GM19455 (cell line): ENCODE results near the gene AVP.

Experiments
- ATAC-seq: cut with Tn5 transposase; IDR thresholded peaks from one replicate; pipeline ENCODE4 v1.9.1; 2021; ENCODE audit not compliant: unreplicated experiment

The AVP gene

DNA sequence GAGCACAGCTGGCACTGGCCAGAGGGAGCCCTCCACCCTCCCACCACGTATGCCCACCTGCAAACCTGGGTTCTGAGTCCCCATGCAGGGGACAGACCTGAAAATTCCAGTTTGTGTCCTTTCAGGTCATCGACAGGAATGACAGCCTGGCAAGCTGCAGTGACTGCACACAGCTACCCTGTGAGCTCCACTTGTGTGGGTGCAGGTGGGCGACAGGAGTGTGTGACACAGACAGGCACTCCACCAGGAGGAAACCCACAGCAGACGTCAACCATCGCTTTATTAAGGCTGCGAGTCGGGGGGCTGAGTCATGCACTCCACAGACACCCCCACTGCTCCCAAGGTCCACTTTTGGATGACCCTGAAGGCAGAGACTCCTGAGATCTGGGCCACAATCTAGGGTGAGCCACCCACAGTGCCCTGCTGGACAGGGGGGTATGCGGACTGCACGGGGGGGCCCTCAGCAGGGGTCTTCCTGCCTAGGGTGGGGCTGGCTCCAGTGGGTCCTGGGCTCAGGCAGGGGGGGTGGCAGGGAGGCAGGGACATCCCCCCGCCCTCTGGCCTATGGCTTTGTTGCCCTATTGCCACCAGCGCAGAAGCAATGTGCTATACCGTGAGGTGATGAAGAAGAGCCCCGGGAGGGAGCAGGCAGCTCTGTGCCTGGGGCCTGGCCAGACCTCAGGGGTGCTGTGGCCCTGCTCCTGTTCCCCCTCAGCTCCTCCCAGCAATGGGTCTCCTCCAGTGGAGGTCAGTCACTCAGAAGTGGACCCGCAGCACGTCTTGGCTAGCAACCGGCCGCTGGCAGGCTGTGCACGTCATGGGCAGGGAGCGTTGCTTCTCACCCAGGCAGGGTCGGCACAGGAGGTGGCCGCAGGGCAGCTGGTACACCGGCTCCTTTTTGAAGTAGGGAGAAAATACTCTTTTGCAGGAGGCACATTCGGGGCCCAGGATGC is 25.1 kb upstream of the AVP start:
- no peak for ATAC-seq

DNA sequence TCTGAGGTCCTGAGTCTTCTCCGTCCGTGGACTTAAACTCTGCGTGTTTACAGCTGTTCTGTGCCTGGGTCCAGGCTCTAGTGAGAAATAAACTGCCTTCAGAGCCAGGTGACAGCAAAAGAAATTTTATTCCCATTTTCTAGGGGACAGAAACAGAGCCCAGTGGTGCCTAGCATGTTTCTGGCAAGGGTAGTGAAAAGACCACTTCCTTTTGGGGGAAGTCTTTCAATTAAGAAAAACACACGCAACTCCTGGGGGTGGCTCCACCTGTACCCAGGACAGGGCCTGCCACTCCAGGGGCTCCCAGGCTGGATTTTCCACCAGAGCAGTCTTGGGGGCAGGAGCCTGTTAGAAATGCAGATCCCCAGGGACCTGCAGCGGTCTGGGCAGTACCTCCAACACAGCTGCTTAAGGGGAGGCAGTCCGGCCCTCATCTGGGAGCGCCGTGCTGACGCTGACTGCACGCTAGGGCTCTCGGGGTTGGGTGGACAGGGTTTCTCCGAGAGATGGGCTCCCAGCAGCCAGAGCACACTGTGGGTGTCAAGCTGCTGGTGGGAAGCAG is 23.0 kb upstream of the AVP start:
- ATAC-seq = no peak

DNA sequence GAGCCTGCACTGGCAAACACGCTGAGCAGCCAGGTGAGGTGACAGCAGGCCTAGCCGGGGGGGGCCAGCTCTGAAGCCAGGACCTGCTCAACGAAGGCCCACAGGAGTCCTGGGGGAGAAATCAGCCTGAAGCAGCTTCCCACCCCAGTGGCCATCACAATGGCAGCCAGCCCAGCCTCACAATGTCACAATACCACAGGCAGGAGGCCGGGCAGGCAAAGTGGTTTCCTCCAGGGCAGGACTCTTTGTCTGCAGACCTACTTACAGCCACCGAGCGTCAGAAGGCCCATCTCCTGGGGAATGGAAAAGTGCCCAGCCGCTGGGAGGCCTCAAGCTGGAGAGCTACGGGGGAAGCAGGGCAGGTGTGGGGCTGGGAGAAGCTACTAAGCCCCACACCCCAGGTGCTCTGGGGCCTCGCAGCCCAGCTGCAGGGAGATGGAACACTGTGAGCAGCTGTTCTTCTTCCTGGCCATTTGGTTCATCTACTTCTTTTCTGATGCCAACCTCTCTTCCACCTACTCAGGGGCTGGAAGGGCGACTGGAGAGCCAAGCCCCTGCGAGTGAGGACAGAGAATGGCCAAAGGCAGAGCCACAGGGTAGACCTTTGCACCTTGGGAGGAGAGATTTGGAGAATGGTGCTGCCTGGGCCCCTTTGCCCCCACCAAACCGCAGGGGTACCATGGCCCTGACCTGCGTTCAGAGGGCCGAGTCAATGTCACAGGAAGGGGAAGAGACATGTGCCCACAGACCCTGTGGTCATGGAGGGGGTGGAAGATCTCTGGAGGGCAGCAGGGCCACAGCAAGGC is 22.3 kb upstream of the AVP start:
- no peak for ATAC-seq

DNA sequence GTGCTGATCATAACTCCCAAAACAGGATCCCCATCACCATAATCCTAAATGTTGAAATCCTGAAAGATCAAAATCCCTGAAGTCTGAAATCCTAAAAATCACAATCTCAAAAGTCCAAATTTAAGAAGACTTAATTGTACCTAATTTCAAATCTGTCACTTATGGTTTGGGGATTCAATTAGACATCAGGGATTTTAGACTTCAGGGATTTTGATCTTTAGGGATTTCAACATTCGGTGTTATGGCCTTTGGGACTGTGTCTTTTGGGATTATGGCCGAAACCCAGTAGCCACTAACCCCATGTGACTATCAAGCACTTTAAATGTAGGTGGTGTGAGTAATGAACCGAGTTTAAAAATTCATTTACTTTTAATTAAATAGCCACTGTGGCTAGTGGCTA is 21.7 kb upstream of the AVP start:
- no peak for ATAC-seq

DNA sequence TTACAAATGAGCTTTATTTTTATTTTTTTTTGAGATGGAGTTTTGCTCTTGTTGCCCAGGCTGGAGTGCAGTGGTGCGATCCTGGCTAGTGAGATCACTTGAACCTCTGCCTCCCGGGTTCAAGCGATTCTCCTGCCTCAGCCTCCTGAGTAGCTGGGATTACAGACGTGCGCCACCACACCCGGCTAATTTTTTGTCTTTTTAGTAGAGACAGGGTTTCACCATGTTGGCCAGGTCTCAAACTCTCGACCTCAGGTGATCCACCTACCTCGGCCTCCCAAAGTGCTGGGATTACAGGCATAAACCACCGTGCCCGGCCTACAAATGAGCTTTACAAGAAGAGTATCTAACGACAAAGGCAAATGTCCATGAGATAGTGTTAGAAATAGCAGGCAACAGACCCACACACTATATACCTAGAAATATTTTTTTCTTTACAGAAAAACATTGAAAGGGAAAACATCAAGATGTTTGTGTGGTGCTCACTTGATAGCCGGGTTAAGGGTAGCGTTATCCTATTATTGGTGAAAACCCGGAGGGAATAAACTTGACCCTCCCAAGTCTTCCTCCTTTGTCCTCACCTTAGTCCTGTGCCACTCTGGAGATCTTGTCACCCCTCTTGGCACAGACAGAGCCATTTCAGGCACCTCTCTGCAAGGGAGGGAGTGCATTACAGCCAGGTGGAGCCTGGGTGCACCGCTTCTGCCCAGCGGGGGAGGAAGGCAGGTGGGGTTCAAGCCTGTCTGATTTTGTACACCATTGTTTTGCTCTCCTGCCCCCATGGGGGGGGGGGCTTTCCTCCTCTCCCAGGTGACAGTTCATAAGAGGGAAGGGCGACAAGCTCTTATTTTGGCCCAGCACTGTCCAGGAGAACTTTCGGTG is 21.0 kb upstream of the AVP start:
- ATAC-seq = no peak

DNA sequence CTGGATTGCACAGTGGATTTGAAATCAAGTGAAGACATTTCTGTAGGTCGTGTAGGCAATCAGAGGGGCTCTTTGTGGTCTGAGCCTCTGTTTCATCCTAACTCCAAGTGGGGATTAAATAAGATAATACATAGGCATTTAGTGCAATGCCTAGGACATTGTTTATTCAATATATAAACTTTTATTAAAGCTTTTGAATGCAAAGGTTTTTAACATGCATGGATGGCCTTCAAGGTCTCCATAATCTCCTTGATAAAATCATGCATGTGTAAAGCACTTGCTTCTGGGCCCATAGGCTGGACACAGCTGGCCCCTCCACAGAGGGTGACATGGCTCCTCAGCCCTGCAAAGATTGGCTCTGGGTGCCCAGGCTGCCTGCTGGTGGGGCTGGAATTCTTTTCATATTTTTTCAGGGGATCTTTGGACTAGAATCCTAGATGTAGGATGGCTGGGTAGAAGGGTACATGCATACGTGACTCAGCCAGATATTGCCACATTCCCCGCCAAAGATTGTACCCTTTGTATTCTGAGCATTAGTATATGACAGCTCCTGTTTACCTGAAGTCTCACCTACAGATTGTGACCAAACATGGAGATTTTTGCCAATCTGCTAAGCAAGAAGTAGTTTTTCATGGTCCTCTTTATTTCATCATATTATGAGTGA is 19.0 kb upstream of the AVP start:
- no peak for ATAC-seq

DNA sequence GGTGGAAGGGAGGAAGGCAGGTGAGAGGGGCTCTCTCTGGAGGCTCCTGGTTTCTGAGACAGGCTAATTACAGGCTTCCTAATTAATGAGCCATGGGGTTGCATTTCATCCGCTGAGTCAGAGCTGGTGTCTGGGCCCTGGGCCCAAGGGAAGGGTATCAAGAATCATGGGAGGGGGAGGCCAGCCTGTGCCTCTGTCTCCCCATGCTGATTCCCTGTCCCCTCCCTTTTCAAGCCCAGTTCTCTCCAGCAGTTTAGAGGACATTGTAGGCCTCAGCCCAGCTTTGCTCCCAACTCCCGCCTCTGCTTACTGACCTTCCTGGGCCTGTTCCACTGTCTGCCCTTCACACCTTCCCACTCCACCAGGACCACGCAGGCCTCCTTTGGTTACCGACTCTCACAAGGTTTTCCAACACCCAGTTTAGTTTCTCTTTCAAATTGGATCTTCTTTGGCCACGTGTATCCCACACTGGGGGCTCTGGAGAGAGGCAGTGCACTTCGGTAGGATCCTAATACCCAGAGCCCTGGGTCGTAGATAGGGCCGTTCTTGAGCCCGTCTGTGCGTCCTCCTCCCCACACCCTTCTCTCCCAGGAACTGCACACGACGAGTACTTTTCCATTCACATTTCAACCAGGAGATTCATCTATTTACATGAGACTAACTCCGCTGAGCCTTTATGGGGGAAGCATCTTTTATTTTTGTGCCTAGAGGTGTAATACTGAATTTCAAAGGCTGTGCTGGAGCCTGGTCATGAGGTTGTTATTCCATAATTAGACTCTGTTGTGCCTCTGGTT is 18.2 kb upstream of the AVP start:
- ATAC-seq = no peak

DNA sequence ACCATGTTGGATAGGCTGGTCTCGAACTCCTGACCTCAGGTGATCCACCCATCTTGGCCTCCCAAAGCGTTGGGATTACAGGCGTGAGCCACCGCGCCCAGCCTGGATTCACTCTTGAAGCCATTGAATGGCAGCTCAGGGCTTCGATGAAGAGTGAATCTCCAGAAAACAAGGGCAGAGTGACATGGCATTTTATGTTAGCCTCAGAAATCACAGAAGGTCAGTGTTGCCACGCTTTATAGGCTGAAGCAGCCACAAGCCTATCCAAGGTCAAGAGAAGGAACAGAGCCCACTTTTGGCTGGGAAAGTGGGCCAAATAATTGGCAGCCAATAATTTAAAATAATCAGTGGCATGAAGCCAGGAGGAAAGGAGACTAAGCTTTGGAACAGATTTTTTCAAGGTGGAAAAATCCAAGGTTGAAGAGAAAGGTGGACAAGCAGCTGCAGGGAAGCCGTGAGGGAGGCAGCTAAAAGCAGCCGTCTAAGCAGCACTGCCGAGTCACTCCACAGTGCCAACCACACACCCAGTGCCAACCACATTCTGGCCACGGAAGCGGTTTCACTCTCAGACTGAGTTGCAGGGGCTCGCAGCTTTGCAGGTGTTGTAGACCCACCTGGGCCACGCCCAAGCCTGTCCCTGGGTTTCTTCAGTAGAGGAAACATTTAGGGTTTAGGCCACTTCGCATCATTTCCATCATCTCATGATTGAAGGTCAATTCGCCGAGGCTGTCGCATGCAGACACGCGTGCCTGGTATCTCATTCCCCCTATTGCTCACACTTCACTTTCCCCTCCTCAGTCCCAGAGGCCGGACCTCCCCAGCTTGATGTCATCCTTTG is 17.4 kb upstream of the AVP start:
- ATAC-seq = no peak

DNA sequence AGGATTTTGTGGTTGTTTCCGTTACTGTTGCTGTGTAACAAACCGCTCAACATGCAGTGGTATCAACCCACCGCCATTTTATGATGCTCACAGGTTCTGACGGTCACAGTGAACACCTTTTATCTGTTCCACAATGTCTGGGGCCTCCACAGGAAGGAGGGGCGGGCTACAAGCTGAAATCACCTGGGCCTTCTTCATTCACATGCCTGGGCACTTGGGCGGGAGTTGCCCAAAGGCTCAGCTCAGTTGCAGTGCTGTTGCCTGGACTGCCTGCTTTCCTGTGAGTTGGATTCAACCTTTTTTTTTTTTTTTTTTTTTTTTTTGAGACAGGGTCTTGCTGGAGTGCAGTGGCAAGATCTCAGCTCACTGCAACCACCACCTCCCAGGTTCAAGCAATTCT is 16.7 kb upstream of the AVP start:
- ATAC-seq = no peak

DNA sequence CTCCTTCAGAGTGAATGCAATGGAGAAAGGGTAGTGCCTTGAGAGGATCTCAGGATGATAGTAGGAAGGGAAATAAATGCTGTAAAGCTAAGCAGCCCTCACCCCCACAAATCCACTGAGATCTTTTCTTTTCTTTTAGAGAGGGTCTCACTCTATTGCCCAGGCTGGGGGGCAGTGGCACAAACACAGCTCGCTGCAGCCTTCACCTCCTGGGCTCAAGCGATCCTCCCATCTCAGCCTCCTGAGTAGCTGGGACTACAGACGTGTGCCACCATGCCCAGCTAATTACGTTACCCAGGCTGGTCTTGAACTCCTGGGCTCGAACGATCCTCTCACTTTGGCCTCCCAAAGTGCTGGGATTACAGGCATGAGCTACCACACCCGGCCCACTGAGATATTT is 16.0 kb upstream of the AVP start:
- ATAC-seq = no peak

DNA sequence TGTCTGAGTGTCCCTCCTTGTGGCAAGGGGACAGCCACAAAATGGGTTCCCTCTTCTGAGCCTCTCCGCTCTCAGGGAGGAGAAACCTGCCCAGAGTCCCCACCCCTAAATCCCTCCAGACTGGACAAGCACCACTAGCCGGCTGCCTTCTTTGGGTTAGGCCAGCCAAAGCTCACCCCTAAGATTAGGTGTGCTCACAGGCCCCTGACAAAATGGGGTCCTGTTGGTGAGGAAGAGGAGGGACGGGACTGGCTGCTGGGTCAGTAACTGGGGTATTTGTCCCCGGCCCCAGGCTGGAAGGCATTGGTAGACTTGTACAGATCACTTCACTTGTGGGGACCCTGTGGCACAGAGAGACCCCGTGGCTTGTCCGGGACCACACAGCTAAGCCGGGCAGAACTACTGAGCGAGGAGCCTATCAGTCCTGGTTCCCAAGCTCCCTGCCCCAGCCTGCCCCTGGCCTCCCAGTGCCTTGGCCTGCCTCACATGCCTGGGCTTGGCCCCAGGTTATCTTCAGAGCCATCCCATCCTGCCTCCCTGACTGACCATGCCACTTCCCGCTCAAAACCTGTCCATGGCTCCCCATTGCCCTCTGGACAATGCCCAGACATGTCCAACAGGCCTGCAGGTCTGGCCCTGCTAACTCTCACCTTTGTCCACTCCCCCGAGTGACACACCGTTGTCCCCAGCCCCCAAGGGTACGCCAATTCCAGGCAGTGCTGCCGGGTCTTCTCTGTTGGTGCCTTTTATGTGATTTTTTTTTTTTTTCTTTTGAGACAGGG is 10.5 kb upstream of the AVP start:
- ATAC-seq = no peak

DNA sequence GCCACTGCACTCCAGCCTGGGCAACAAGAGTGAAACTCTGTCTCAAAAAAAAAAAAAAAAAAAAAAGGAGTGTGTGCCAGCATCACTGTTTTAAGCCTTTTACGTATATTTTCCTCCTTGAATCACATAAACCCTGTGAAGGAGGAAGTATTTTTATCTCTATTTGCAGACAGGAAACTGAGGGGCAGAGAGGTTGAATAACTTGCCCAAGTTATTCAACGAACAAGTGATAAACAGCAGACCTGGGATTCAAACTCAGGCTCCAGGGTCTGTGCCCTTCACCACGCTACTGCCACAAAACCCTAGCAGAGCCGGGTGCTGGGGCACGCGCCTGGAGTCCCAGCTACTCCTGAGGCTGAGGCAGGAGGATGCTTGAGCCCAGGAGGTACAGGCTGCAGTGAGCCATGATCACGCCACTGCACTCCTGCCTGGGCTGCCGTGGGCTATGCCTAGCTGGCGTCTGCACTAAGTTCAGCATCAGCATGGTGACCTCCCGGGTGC is 9.4 kb upstream of the AVP start:
- no peak for ATAC-seq

DNA sequence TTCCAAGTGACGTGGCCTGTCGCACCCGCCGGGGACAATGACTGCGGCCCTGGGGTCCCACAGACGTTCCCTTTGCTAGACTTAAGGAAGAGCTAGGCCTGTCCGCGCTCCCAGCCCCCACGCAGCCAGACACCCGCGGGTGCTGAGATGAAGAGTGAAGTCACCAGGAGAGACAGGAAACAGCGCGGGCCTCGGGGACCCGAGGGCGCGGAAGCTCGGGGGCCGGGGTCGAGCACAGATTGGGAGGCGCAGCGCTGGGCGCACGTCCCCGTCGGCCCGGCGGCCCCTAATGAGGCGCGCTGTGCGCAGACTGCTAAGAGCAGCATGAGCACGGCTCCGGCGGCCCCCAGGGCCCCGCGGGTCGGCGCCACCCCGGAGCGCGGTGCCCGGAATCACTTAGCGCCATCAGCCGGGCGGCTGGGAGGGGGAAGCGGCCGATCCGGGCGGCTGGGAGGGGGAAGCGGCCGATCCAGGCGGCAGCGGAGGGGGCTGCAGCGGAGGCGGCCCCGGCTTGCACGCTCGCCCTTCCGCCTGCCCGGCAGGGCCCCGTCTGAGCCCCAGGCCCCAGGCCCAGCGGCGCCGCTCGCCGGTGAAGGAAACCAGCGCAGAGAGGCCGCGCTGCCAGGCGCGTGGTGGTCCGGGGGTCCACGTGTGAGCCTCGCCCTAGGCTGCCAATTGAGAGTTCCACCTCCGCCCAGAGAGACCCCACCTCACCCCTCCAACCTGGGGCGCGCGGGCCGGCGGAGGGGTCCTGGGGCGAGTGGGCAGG is 8.3 kb upstream of the AVP start:
- no peak for ATAC-seq

DNA sequence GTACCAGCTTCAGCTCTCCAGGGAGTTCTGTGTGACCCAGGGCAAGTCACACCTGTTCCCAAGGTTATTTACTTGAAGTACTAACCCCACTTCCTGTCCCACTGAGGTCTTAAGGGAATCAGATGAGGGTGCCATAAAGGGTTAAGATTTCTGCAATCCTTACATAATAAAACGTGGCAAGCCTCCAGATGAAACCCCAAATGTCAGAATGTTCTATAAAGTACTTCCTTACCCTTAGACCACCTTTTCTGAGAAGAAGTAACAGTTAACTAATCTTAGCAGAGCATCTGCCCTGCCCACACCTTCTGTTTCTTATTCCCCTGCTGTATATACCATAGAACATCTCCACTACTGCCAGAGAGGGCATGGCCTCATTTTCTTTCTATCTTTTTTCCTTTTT is 6.0 kb upstream of the AVP start:
- ATAC-seq = no peak

DNA sequence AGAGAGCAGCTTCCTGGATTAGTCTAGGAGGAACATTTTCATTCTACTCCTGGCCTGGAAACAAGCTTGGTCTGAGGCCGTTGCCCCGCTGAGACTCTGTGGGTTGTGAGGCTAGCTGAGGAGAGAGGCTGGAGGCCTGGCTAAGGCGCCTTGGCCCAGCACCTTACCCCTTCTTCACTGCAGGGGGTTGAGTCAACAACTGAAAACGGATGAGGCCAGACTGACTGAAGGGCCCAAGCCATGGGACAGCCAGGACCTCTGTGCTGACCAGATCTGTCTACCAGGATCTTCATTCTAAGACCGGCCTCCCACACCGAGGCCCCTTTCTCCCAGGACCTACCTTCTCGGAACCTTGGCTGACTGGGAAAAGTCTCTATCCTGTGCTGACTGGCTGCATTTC is 3.5 kb upstream of the AVP start:
- no peak for ATAC-seq

DNA sequence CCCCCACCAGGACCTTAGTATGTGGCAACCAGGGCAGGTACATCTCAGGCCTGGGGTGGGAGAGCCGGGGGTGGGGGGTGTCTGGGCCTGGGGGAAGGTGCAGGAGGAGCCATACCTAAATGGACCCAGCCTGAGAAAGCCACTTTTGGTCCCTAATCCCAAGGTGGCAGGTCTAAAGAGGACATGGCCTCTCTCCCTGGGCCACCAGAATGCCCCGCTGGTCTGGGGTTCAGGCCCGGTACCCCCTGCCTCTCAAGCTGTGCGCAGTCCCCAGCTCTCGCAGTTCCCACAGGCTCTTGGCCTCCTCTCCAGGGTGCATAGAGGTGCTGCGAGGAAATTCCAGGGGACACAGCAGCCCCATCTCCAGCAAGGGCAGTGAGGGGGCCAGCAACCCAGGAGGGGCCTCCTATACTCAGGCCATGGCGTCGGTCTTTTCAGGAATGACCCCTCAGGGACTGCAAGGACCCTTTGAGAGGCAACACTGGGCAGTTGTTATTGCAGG is 1.1 kb upstream of the AVP start:
- ATAC-seq = no peak

DNA sequence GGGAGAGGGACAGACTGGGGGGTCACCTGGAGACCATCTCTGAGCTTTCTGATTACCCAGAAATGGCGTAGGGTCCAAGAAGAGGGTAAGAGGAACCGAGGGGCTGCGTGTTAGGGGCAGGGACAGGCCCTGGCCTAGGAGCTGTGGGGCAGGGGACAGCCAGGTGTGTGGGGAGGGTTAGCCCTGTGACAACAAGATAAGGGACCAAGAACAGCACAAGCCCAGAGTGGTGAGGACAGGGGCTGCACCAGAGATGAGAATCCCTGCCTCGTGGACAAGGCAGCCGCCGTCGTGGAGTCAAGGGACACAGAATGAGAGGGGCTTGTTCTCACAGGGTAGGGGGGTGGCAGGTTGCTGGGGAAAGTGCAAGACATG is 449 bp upstream of the AVP start:
- no peak for ATAC-seq
